Non-pigmented ciliary epithelial cell (primary cell): Measurements from ENCODE around the gene AJM1.
"Not testable (repeated sequence)": the region's sequence is repeated elsewhere in the genome, so short reads cannot be mapped to it uniquely, and the experiment has no call there.

Experiments used
- DNase-seq: peaks from one replicate; pipeline ENCODE4 v3.0.0-alpha.2; 2010; ENCODE audit warnings: low read depth

AJM1 gene

DNA sequence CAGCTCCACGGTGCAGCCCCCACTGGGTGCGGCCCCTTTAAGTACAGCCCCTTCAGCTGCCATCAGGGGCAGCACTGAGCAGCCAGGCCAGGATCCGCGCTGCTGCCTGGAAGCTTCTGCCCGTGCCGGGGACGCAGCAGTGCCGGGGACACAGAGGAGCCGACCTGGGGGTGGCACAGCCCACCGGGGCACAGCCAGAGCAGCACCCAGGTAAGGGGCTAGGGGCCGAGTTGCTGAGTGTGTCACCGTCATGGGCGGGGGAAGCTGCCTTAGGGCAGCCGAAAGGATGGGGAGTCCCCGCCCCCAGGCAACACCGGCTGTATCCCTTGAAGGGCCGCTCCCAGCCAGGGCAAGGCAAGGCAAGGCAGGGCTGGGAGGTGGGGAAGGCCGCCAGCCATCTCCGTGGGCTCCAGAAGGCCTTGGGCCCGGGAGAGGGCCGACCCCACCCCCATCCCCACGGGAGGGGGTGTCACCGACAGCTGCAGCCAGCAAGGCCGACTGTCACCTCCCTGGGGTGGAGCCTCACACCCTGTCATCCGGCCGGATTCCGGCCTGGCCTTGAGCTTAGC lies at the start of gene AJM1:
TSS of gene AJM1 (plus strand) at position 99 of the 569 bp plus-strand sequence. CDS start 1,937 bp downstream, outside the sequence.
- DNase-seq = not testable (repeated sequence)

DNA sequence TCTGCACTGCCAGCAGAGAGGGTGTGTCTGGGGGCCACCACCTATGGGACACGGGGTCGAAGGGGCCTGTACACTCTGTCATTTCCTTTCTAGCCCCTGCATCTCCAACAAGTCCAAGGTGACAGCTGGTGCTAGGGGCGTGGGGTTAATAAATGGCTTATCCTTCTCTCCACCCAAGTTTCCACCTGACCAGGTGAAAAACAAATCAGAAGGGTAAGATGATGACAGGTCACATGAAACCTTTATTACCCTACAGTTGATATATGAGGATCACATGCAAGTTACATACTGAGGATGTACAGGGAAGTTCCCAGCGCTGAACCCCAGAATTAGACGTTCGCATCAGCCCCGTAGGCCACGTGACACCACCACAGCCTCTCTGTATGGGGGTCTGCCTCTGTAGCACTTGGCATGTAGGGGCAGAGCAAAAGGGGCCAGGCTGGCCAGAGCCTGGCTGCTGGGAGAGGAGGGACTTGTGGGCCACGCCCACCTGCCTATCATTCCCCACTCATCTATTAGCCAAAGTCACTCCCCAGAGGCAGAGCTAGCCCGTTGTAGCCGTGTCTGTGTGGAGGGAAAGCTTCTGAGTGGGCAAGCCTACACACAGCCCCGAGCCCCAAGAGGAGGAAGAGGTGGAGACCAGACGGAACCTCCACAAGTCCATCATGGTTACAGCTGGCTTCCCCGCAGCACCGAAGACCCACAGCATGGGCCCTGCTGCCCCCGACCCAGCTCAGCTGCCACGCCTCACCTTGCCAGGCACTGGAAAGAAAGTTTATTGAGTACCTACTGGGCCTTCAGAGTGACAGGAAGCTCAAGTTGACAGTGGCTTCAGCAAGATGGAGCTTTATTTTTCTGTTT lies 49.0 kb upstream of the AJM1 start:
- no peak for DNase-seq

DNA sequence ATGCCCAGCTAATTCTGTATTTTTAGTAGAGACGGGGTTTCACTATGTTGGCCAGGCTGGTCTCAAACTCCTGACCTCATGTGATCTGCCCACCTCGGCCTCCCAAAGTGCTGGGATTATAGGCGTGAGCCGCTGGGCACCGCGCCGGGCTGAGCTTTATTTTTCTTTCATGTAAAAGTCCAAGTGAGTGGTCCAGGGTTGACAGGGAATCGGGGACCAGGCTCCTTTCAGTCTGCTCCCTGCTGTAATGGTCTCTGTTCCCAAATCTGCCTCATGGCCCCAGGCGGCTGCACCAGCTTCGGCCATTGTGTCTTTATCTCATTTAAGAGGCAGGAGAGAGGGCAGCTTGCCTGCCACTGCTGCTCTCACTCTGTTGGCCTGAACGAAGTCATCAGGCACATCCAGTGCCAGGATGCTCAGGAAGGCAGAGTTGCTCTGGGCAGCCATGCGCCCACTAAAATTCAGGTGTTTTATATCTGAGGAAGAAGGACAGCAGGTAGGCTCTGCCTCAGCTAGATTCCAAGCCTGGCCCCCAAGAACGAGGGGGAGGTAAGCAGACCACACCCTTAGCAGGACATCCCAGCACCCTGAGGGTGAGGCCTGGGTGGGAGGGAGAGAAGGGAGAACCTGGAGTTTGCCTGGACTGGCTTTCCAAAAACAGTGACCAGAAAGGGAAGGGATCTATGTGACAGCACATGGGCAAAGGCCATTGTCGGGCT lies 47.8 kb upstream of the AJM1 start:
- DNase-seq = no peak

DNA sequence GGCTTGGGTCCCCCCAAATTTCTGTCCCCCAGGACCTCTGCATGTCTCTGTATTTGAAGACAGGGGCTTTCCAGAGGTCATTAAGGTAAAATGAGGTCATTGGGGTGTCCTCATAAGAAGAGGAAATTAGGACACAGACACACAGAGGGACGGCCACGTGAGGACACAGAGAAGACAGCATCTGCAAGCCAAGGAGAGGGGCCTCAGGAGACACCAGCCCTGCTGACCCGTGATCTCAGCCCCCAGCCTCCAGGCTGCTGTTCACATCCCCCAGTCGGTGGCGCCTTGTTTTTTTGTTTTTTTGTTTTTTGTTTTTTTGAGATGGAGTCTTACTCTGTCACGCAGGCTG lies 47.3 kb upstream of the AJM1 start:
- DNase-seq = no peak

DNA sequence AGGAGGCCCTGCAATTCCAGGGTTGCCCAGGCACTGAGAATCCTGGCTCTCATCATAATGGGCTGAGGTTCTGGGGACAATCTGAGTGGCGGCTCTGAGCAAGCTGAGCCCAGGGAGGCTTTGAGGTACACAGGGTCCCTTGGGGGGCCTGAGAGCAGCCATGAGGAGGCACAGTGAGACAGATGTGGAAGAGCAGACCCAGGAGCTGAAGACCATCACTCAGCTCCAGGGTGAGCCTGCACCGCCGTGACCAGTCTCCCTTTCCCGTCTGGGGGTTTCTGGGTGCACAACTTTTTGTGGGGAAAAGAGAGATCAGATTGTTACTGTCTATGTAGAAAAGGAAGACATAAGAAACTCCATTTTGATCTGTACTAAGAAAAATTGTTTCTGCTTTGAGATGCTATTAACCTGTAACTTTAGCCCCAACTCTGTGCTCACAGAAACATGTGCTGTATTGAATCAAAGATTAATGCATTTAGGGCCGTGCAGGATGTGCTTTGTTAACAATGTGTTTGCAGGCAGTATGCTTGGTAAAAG lies 46.0 kb upstream of the AJM1 start, which contains the start of gene CCDC183:
TSS of gene CCDC183 (plus strand) at position 101 of the 537 bp plus-strand sequence. CDS start at position 161, 60 bp downstream.
- DNase-seq = no peak

DNA sequence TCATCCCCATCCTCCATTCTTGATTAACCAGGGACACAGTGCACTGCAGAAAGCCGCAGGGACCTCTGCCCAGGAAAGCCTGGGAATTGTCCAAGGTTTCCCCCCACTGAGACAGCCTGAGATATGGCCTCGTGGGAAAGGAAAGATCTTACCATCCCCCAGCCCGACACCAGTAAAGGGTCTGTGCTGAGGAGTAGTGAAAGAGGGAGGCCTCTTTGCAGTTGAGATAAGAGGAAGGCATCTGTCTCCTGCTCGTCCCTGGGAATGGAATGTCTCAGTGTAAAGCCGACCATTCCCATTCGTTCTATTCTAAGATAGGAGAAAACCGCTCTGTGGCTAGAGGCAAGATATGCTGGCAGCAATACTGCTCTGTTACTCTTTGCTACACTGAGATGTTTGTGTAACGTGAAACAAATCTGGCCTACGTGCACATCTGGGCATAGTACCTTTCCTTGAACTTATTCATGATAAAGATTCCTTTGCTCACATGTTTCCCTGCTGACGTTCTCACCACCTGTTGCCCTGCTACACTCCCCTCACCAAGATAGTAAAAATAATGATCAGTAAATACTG lies 45.4 kb upstream of the AJM1 start:
- DNase-seq = not testable (repeated sequence)

DNA sequence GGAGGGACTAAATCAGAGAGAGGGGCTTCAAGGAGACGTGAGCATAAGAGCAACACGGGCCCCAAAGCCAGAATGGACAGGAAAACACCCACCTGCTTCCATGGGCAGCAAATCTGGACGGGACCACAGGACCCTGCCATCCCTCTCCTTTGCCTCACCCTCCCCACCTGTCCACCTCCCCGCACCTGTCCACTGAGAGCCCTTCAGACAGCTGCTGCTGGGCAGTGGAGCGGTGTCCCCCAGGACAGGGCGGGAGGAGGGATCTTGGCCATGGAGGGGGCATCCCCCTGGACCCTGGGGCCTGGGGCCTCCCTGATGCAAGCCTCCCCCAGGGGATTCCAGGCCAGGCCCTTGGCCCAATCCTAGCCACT lies 43.6 kb upstream of the AJM1 start:
- DNase-seq = no peak

DNA sequence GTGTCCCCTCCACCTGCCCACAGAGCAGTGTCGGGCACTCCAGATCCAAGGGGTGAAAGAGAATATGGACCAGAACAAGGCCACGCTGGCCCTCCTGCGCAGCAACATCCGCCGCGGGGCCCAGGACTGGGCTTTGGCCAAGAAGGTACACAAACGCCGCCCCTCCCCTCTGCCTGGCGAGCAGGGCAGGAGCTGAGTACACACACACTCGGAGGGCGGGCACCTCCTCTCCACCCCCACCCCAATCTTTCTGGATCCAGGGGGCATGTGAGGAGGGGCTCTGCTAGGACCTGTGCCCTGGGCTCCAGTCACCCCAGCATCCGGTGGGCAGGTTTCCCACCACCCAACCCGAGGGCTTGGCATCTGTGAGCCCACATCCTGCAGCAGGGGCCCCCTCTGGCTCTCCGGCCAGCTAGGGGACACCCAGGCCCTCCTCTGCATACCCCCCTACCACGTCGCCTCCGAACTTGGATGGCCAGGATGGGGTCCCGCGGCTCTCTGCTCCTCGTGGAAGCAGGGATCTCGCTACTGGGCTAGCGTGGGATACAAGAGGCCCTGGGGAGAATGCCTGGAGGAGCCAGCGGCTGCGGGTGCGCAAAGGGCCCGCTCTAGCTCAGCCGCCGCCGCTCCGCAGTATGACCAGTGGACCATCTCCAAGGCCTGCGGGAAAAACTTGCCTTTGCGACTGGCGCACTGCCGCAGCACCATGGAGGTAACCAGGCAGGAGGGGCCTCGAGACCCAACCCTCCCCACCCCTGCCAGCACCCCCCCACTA lies 43.0 kb upstream of the AJM1 start:
- no peak for DNase-seq

DNA sequence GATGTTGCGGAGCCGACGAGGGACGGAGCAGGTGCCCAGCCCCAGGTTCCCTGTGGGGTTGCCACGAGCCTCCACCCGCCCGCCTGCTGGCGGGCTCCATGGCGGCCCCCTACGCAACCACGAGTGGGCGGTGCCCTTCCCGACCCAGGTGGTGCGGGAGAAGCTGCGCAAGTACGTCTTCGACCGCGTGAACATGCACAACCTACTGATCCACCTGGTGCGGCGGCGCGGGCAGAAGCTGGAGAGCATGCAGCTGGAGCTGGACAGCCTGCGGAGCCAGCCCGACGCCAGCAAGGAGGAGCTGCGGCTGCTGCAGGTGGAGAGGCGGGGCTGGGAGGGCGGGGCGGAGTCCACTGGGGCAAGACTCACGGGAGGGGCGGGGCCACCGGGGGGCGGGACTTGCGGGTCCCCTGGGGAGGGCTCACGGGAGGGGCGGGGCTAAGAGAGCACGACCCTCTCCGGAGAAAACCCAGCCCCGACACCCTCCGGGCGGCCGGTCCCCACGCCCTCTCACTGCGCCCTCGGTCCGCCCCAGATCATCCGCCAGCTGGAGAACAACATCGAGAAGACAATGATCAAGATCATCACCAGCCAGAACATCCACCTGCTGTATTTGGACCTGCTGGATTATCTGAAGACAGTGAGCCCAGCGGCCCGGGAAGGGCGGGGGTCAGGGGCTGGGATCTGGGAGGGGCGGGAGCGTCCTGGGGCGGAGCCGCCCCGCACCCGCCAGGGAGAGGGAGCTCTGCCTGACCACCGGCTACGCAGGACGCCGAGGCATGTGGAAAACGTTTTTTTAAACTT lies 42.2 kb upstream of the AJM1 start:
- DNase-seq = no peak

DNA sequence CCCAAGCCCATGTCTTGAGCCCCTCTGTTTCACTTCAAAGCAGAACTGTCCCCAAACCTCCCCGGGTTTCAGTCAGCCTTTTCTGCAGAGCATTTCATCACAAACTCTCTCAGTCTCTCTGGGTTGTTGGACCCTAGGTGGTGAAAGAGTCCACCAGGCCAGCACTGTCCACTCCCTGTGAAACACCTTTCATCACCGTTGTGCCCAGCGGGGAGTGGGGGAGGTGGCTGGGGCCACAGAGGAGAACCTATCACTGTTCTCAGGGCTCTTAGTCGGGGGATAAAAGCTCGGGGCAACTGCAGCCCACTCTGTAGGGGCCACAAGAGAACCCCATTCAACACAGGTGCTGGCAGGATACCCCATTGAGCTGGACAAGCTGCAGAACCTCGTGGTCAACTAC lies 40.0 kb upstream of the AJM1 start:
- no peak for DNase-seq

DNA sequence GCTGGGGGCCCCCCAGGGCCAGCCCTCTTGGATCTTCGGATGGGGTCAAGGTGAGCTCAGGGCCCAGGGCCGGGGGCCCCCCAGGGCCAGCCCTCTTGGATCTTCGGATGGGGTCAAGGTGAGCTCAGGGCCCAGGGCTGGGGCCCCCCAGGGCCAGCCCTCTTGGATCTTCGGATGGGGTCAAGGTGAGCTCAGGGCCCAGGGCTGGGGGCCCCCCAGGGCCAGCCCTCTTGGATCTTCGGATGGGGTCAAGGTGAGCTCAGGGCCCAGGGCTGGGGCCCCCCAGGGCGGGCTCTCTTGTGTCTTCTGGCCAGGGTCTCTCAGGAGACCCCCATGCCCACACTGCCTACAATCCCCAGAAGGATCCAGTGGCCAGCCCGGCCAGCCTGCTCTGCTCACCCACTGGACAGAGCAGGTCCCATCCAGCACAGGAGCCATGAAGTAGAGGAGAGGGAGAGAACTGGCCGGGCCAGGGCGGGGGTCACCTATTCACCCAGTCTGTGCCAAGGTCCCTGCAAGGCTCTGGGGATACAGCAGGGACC lies 39.2 kb upstream of the AJM1 start:
- not testable (repeated sequence) for DNase-seq

DNA sequence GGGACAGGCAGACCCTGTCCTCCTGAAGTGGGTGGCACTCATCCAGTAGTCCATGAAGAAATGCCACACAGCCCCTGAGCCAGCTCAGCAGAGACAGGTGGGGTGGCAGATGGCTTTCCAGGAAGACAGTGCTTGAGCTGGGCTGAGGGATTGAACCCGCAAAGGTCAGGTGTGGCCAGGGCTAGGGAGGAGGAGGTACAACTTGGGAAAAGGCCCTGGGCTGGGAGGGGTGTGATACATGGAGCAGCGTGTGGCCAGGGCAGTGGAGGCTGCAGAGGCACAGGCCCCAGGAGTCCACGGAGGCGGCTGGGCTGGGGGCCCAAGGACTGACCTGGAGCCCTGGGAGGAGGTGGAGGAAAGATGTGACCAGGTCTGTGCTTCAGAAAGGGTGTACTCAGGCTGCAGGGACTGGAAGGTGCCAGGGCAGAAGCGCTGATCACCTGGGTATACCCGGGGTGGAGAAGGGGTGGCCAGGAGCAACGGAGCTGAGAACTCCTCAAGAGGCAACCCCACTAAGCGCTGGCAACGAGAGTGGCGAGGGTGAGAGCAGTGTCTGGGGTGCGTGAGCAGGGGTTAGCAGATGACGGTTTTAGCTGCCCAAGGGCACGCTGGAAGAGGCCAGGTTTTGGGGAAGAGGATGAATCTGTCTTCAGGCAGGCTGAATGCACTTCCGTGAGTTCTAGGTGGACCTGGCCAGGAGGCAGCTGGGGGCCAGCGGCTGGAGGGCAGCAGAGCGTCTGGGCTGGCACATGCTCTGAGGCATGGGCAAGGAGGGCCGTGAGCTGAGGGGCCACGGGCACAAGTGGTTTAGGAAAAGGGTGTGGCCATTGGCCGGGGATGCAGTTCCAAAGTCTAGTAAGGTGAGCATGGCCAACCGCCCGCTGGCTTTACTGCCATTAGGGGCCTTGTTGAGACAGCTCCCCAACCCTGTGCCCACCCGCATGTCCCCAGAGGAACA lies 38.4 kb upstream of the AJM1 start:
- no peak for DNase-seq

DNA sequence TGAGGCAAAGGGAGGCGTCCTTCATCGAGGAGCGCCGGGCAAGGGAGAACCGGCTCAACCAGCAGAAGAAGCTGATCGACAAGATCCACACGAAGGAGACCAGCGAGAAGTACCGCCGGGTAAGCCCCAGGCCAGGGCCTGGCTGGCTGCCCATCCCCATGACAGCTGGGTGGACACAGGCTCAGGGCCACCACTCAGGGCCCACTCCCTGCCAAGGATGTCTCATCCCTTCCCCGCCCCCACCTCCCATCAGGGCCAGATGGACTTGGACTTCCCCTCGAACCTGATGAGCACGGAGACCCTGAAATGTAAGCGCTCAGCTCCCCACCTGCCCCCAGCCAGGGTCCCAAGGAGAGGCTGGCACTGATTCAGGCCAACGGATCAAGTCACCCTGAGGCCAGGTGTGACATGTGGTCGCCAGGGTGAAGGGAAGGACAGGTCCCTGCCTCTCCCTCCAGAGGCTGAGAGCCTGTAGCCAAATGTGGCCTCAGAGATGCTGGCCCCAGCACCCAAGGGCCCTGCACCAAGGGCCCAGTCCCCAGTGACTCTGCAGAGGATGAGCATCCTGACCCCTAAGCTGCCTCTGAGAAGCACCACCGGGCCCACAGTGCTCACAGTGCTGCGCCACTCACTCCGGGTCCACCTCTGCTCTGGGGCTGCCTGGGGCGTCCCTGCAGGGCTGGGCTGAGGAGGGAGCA lies 37.6 kb upstream of the AJM1 start:
- DNase-seq = no peak

GRCh38 chr9:136805207-136805740 lies 37.0 kb upstream of the AJM1 start:
- DNase-seq = no peak

GRCh38 chr9:136806067-136806466 lies 36.2 kb upstream of the AJM1 start:
- no peak for DNase-seq

- no peak for DNase-seq
Observed at GRCh38 chr9:136806631-136807201, 35.6 kb upstream of the AJM1 start.

- no peak for DNase-seq
Observed at GRCh38 chr9:136807281-136808074, 34.8 kb upstream of the AJM1 start, which contains the start of gene RABL6. Gene RABL6 (plus strand): TSS chr9:136807948. CDS start chr9:136808197, 249 bp downstream.
